OCI-LY7 (cell line): ENCODE measurements around the gene OR8B3. TPM values are rescaled to one million over a fixed set of nuclear protein-coding genes. Genes with fewer than 3 reads are reported as not detected.

Experiments
- BruUV-seq: library from RNA; stranded (reverse); fragments of 400-500 nt; replicated peaks from 2 replicates; lab custom pipeline; 2021; lab: Mats Ljungman, UMichigan
- CTCF ChIA-PET: fragments of 300-600 bp; sonication (Branson Sonifier 250); formaldehyde crosslinking; loops from one replicate; lab custom pipeline; 2022; ENCODE audit warnings: antibody characterized with exemption; ENCODE audit not compliant: unreplicated experiment; lab: Charles Lee
- POLR2A ChIA-PET: fragments of 300-600 bp; sonication (Branson Sonifier 250); formaldehyde crosslinking; loops from one replicate; lab custom pipeline; 2022; ENCODE audit warnings: antibody characterized with exemption; lab: Charles Lee
- DNase-seq: peaks from one replicate; pipeline ENCODE4 v3.0.0-alpha.2; 2015; ENCODE audit warnings: low spot score
- H2AFZ ChIP-seq: fragments of 200-600 bp; sonication (generic), shearing (Covaris generic); 2 replicates; pipeline ENCODE4 v1.6.1; 2014; ENCODE audit warnings: mild to moderate bottlenecking, antibody characterized with exemption, low read length, moderate library complexity
- H3K27ac ChIP-seq: fragments of 200-600 bp; sonication (generic); 2 replicates; pipeline ENCODE4 v1.5.1; 2014; ENCODE audit warnings: mixed run types, low read depth, mild to moderate bottlenecking, moderate library complexity, low read length, inconsistent platforms; ENCODE audit not compliant: poor library complexity, severe bottlenecking
- H3K36me3 ChIP-seq: fragments of 200-600 bp; sonication (generic); 2 replicates; pipeline ENCODE4 v1.6.1; 2014; ENCODE audit warnings: mild to moderate bottlenecking, antibody characterized with exemption, low read length, moderate library complexity, mixed read lengths; ENCODE audit not compliant: insufficient read depth
- H3K4me1 ChIP-seq: fragments of 200-600 bp; sonication (generic); 2 replicates; pipeline ENCODE4 v1.5.1; 2014; ENCODE audit warnings: mild to moderate bottlenecking, low read length; ENCODE audit not compliant: insufficient read depth, poor library complexity, severe bottlenecking
- H3K4me2 ChIP-seq: fragments of 200-600 bp; sonication (generic); 2 replicates; pipeline ENCODE4 v1.6.1; 2014; ENCODE audit warnings: mild to moderate bottlenecking, low read length
- H3K4me3 ChIP-seq: fragments of 200-600 bp; sonication (generic); 2 replicates; pipeline ENCODE4 v1.5.1; 2014; ENCODE audit warnings: mild to moderate bottlenecking, low read depth, low read length; ENCODE audit not compliant: poor library complexity, severe bottlenecking
- H3K79me2 ChIP-seq: fragments of 200-600 bp; sonication (generic); 2 replicates; pipeline ENCODE4 v1.6.1; 2016; ENCODE audit warnings: low read depth, mild to moderate bottlenecking, low read length, moderate library complexity, mixed read lengths; ENCODE audit not compliant: insufficient read depth
- H3K9me2 ChIP-seq: fragments of 200-600 bp; sonication (generic); 2 replicates; pipeline ENCODE4 v1.6.1; 2016; ENCODE audit warnings: mild to moderate bottlenecking, low read length, mixed read lengths; ENCODE audit not compliant: insufficient read depth
- H3K9me3 ChIP-seq: fragments of 200-600 bp; sonication (generic); 2 replicates; pipeline ENCODE4 v1.6.1; 2014; ENCODE audit warnings: mild to moderate bottlenecking, mixed run types, low read length, mixed read lengths
- H4K20me1 ChIP-seq: fragments of 200-600 bp; sonication (generic); 2 replicates; pipeline ENCODE4 v1.6.1; 2014; ENCODE audit warnings: mild to moderate bottlenecking, antibody characterized with exemption, low read length, moderate library complexity, mixed read lengths; ENCODE audit not compliant: insufficient read depth
- EZH2phosphoT487 ChIP-seq: fragments of 200-600 bp; sonication (generic); IDR thresholded peaks from 2 replicates; pipeline ENCODE4 v1.6.1; 2018; ENCODE audit warnings: low read depth, borderline replicate concordance, mild to moderate bottlenecking, mixed run types, antibody characterized with exemption, low read length, moderate library complexity, mixed read lengths
- intact Hi-C: fragments of 100-400 bp; cut with micrococcal nuclease; formaldehyde crosslinking; loops from one replicate; pipeline ENCODE4 v1.10.0; 2022; ENCODE audit not compliant: unreplicated experiment
- total RNA-seq, 2 experiments: library from RNA; depleted of rRNA in 1 of 2; stranded (reverse); fragments of >200 nt in 1 of 2; shearing (Covaris generic) in 1 of 2; gene quantifications; 2 replicates each; pipeline ENCODE4 v1.2.3, GENCODE V29; 2014 to 2022
- TF ChIP-seq, protein P1 (sequence below): fragments of 200-600 bp; sonication (generic); conservative IDR thresholded peaks from 2 replicates; pipeline ENCODE4 v1.5.1; 2014; ENCODE audit warnings: mild to moderate bottlenecking, antibody characterized with exemption, low read length, moderate library complexity, mixed read lengths

OR8B3 gene
- total RNA-seq, 2 experiments from 2014 or later = not detected

DNA sequence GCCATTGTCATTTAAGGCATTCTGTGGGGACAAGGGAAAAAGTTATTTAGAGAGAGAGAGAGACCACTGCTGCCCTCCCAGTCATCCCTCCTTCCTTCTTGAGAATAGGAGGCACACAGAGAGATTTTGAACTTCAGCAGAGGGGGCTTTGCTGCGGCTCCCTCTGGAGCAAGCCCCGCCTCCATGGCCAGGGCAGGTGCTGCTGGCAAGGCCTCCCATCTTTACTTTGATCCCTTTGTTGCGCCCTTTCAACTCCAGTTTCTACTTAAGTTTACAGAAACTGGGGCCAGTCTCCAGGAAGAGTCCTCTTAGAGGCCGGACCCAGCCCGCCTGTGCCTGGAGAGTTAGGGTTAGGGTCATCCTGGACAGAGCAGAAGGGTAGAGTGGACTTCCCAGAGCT, 42.3 kb upstream of the OR8B3 start:
- Histone ChIP-seq H3K36me3 (no peaks in the 10 kb centered on the region), H3K27ac (no peak overlapping the region), H2AFZ (no peak overlapping the region), H3K4me3 (no peak overlapping the region), H3K9me3 (no peaks in the 10 kb centered on the region), H3K79me2 (no peaks in the 10 kb centered on the region), H4K20me1 (no peaks in the 10 kb centered on the region), H3K4me1 (no peaks in the 10 kb centered on the region), H3K9me2 (no peaks in the 10 kb centered on the region), H3K4me2 (no peak overlapping the region)
- no peak for DNase-seq
- no peak for TF ChIP-seq EZH2phosphoT487
- TF ChIP-seq, protein P1, sequence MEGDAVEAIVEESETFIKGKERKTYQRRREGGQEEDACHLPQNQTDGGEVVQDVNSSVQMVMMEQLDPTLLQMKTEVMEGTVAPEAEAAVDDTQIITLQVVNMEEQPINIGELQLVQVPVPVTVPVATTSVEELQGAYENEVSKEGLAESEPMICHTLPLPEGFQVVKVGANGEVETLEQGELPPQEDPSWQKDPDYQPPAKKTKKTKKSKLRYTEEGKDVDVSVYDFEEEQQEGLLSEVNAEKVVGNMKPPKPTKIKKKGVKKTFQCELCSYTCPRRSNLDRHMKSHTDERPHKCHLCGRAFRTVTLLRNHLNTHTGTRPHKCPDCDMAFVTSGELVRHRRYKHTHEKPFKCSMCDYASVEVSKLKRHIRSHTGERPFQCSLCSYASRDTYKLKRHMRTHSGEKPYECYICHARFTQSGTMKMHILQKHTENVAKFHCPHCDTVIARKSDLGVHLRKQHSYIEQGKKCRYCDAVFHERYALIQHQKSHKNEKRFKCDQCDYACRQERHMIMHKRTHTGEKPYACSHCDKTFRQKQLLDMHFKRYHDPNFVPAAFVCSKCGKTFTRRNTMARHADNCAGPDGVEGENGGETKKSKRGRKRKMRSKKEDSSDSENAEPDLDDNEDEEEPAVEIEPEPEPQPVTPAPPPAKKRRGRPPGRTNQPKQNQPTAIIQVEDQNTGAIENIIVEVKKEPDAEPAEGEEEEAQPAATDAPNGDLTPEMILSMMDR = no peak
- BruUV-seq = no TSS peak
- ChIA-PET CTCF (no interaction called here), POLR2A (interaction anchor here (0.8 to 1.6 kb wide), 2 partner anchors 9 to 31 kb away, joined by 3 to 4 read pairs; no protein-coding TSS in a partner anchor)
- intact Hi-C loops = no loop called here

DNA sequence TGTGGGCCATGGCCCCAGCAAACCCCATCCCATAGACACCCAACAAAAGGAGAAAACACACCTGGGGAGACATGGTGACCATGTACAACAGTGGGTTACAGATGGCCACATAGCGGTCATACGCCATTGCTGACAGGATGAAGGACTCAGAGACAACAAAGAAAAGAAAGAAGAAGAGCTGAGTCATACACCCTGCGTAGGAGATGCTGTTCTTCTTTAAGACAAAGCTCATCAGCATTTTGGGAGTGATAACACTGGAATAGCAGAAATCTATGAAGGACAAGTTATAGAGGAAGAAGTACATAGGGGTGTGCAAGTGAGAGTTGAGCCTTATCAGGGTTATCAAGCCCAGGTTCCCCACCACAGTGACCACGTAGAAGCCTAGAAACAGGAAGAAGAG, 41.8 kb upstream of the OR8B3 start:
- no TSS peak for BruUV-seq
- Histone ChIP-seq H3K4me1 (no peaks in the 10 kb centered on the region), H4K20me1 (no peaks in the 10 kb centered on the region), H3K4me3 (no peak overlapping the region), H3K4me2 (no peak overlapping the region), H3K36me3 (no peaks in the 10 kb centered on the region), H3K9me2 (no peaks in the 10 kb centered on the region), H3K27ac (no peak overlapping the region), H3K9me3 (no peaks in the 10 kb centered on the region), H3K79me2 (no peaks in the 10 kb centered on the region), H2AFZ (no peak overlapping the region)
- intact Hi-C loops = no loop called here
- ChIA-PET CTCF (no interaction called here), POLR2A (interaction anchor here (0.5 to 1.6 kb wide), 3 partner anchors 10 to 296 kb away, joined by 3 to 4 read pairs (median 3); no protein-coding TSS in a partner anchor)
- no peak for DNase-seq
- TF ChIP-seq, protein P1 = no peak
- TF ChIP-seq EZH2phosphoT487 = no peak

DNA sequence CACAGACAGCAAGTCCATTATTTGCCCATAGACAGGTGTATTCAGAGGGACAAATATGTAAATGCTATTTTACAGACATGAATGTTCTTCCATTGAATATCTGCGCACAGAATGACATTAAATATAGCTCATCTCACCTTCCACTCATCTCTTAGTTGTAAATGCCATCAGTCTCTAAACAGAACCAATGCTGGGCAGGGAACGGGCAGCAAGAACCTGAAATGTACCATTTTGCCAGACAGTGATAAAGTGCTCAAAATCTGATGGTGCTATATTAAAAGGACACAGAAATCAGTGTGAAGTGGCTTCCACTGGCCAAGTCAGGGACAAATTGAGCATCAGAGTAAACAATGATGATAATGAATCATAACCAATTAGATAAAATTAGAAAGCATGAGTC, 35.9 kb upstream of the OR8B3 start:
- POLR2A ChIA-PET = interaction anchor here (0.7 kb wide), 1 partner anchor 87 kb away, joined by 3 read pairs; no protein-coding TSS in a partner anchor
- Histone ChIP-seq H3K36me3 (no peaks in the 10 kb centered on the region), H3K4me1 (no peaks in the 10 kb centered on the region), H3K27ac (no peak overlapping the region), H3K9me2 (no peaks in the 10 kb centered on the region), H4K20me1 (no peaks in the 10 kb centered on the region), H2AFZ (no peak overlapping the region), H3K4me2 (no peak overlapping the region), H3K79me2 (no peaks in the 10 kb centered on the region), H3K4me3 (no peak overlapping the region), H3K9me3 (no peaks in the 10 kb centered on the region)
- intact Hi-C loops = no loop called here
- BruUV-seq = no TSS peak
- CTCF ChIA-PET = no interaction called here
- no peak for DNase-seq
- TF ChIP-seq, protein P1 = no peak
- TF ChIP-seq EZH2phosphoT487 = no peak
